H9 (cell line): ENCODE results near the gene CELF5. TPM values are rescaled to one million over a fixed set of nuclear protein-coding genes. Genes with fewer than 3 reads are reported as not detected.
A peak's percentile ranks its signal among the peaks of the same experiment; 100 is the strongest.
"Not testable (repeated sequence)": the region's sequence is repeated elsewhere in the genome, so short reads cannot be mapped to it uniquely, and the experiment has no call there.

Experiments used
- DNase-seq: peaks from one replicate; pipeline ENCODE4 v3.0.0-alpha.2; 2017
- H2AFZ ChIP-seq: one replicate; pipeline ENCODE4 v1.6.1; 2013; ENCODE audit warnings: mild to moderate bottlenecking, low read length, control low read depth, moderate library complexity
- H2AK5ac ChIP-seq: 2 replicates; pipeline ENCODE4 v1.6.1; 2013; ENCODE audit warnings: low read length, control low read depth, mixed read lengths; ENCODE audit not compliant: insufficient read length
- H2BK120ac ChIP-seq: one replicate; pipeline ENCODE4 v1.6.1; 2013; ENCODE audit warnings: low read depth, mild to moderate bottlenecking, low read length, control low read depth, inconsistent platforms; ENCODE audit not compliant: poor library complexity, severe bottlenecking
- H2BK12ac ChIP-seq: 2 replicates; pipeline ENCODE4 v1.6.1; 2013; ENCODE audit warnings: low read length, control low read depth, mixed read lengths, low read depth; ENCODE audit not compliant: insufficient read length
- H2BK15ac ChIP-seq: 2 replicates; pipeline ENCODE4 v1.6.1; 2013; ENCODE audit warnings: low read depth, low read length, control low read depth
- H2BK20ac ChIP-seq: one replicate; pipeline ENCODE4 v1.6.1; 2013; ENCODE audit warnings: low read depth, mild to moderate bottlenecking, low read length, control low read depth, inconsistent platforms; ENCODE audit not compliant: poor library complexity, severe bottlenecking
- H2BK5ac ChIP-seq: 2 replicates; pipeline ENCODE4 v1.6.1; 2013; ENCODE audit warnings: low read length, control low read depth, mixed read lengths; ENCODE audit not compliant: insufficient read length
- H3K14ac ChIP-seq: 2 replicates; pipeline ENCODE4 v1.6.1; 2013; ENCODE audit warnings: low read length, control low read depth; ENCODE audit not compliant: insufficient read depth
- H3K18ac ChIP-seq: 2 replicates; pipeline ENCODE4 v1.6.1; 2013; ENCODE audit warnings: low read depth, mild to moderate bottlenecking, mixed read lengths, low read length, control low read depth; ENCODE audit not compliant: insufficient read length
- H3K23ac ChIP-seq: 2 replicates; pipeline ENCODE4 v1.6.1; 2013; ENCODE audit warnings: low read length, control low read depth, mixed read lengths, low read depth; ENCODE audit not compliant: insufficient read length
- H3K23me2 ChIP-seq: 2 replicates; pipeline ENCODE4 v1.6.1; 2013; ENCODE audit warnings: low read depth, mild to moderate bottlenecking, mixed read lengths, low read length, control low read depth; ENCODE audit not compliant: insufficient read length, poor library complexity, severe bottlenecking
- H3K27ac ChIP-seq: 2 replicates; pipeline ENCODE4 v1.5.1; 2013; ENCODE audit warnings: low read length, control low read depth, mixed read lengths, low read depth; ENCODE audit not compliant: insufficient read length
- H3K27me3 ChIP-seq: 2 replicates; pipeline ENCODE4 v1.6.1; 2013; ENCODE audit warnings: low read length, control low read depth, inconsistent platforms; ENCODE audit not compliant: insufficient read depth
- H3K4ac ChIP-seq: 2 replicates; pipeline ENCODE4 v1.6.1; 2013; ENCODE audit warnings: low read depth, mild to moderate bottlenecking, control low read depth, inconsistent platforms, low read length, moderate library complexity
- H3K4me1 ChIP-seq: 2 replicates; pipeline ENCODE4 v1.6.1; 2013; ENCODE audit warnings: low read length, control low read depth, inconsistent platforms; ENCODE audit not compliant: insufficient read depth
- H3K4me2 ChIP-seq: 2 replicates; pipeline ENCODE4 v1.6.1; 2013; ENCODE audit warnings: low read length, control low read depth, mixed read lengths; ENCODE audit not compliant: insufficient read length, insufficient read depth
- H3K56ac ChIP-seq: 2 replicates; pipeline ENCODE4 v1.6.1; 2013; ENCODE audit warnings: low read depth, mild to moderate bottlenecking, mixed read lengths, low read length, control low read depth; ENCODE audit not compliant: insufficient read length
- H3K79me1 ChIP-seq: 2 replicates; pipeline ENCODE4 v1.6.1; 2013; ENCODE audit warnings: low read depth, mild to moderate bottlenecking, moderate library complexity, low read length, control low read depth, inconsistent platforms; ENCODE audit not compliant: insufficient read depth, poor library complexity, severe bottlenecking
- H3K79me2 ChIP-seq: 2 replicates; pipeline ENCODE4 v1.6.1; 2013; ENCODE audit warnings: low read length, control low read depth, inconsistent platforms; ENCODE audit not compliant: insufficient read depth
- H3K9ac ChIP-seq: 2 replicates; pipeline ENCODE4 v1.6.1; 2013; ENCODE audit warnings: low read length, control low read depth, mixed read lengths; ENCODE audit not compliant: insufficient read length; ENCODE audit errors: extremely low read depth
- H3K9me3 ChIP-seq: one replicate; pipeline ENCODE4 v1.6.1; 2013; ENCODE audit warnings: low read depth, low read length, inconsistent platforms; ENCODE audit not compliant: control insufficient read depth
- H3T11ph ChIP-seq: one replicate; pipeline ENCODE4 v1.6.1; 2013; ENCODE audit warnings: mild to moderate bottlenecking, low read length, control low read depth, inconsistent platforms
- H4K20me1 ChIP-seq: one replicate; pipeline ENCODE4 v1.6.1; 2013; ENCODE audit not compliant: control insufficient read depth, insufficient read length, insufficient read depth
- H4K5ac ChIP-seq: 2 replicates; pipeline ENCODE4 v1.6.1; 2013; ENCODE audit warnings: low read depth, mild to moderate bottlenecking, mixed read lengths, low read length, control low read depth; ENCODE audit not compliant: insufficient read length
- H4K8ac ChIP-seq: replicated peaks from 2 replicates; pipeline ENCODE4 v1.6.1; 2013; ENCODE audit warnings: low read length, control low read depth, mixed read lengths, low read depth; ENCODE audit not compliant: insufficient read length
- H4K91ac ChIP-seq: 2 replicates; pipeline ENCODE4 v1.6.1; 2013; ENCODE audit warnings: low read depth, mild to moderate bottlenecking, moderate library complexity, mixed read lengths, low read length, control low read depth; ENCODE audit not compliant: insufficient read length
- H3K27ac Mint-ChIP-seq, 3 experiments: 2 replicates in 2 of 3; 3 replicates in 1 of 3; pipeline ENCODE4 v1.8.0; 2020 to 2021; ENCODE audit warnings: mixed read lengths in 3 of 3, mild to moderate bottlenecking in 1 of 3, moderate library complexity in 1 of 3
- H3K27me3 Mint-ChIP-seq: 2 replicates; pipeline ENCODE4 v1.8.0; 2021; ENCODE audit warnings: low read depth, mild to moderate bottlenecking, moderate library complexity, mixed read lengths
- H3K36me3 Mint-ChIP-seq, 3 experiments: 2 replicates in 2 of 3; 3 replicates in 1 of 3; pipeline ENCODE4 v1.8.0; 2020 to 2021; ENCODE audit warnings: low read depth in 3 of 3, mixed read lengths in 3 of 3; ENCODE audit not compliant: insufficient read depth in 1 of 3
- H3K4me1 Mint-ChIP-seq, 2 experiments: 2 replicates each; pipeline ENCODE4 v1.8.0; 2020; ENCODE audit warnings: mixed read lengths in 2 of 2
- H3K4me3 Mint-ChIP-seq, 2 experiments: 2 replicates in 1 of 2; 3 replicates in 1 of 2; pipeline ENCODE4 v1.8.0; 2020 to 2021; ENCODE audit warnings: mild to moderate bottlenecking in 2 of 2, mixed read lengths in 2 of 2, moderate library complexity in 1 of 2
- H3K9me3 Mint-ChIP-seq, 2 experiments: 2 replicates in 1 of 2; 3 replicates in 1 of 2; pipeline ENCODE4 v1.8.0; 2020; ENCODE audit warnings: mild to moderate bottlenecking in 2 of 2, mixed read lengths in 2 of 2, moderate library complexity in 1 of 2
- CTCF ChIP-seq: fragments of 200-600 bp; sonication (generic); conservative IDR thresholded peaks from 3 replicates; pipeline ENCODE4 v1.8.0; 2021; ENCODE audit warnings: antibody characterized with exemption, mild to moderate bottlenecking
- WGBS: extraction: QIAGEN DNeasy Blood & Tissue Kit; methylation state at CpG from one replicate; pipeline ENCODE4 v1.1.7; 2013; ENCODE audit warnings: missing lambda C conversion rate, low lambda C conversion rate, mixed read lengths; ENCODE audit not compliant: insufficient read length; ENCODE audit errors: extremely low coverage; 5-methylcytosine and 5-hydroxymethylcytosine counted together
- total RNA-seq: library from RNA; stranded (reverse); gene quantifications from 2 replicates; pipeline ENCODE4 v1.2.1, GENCODE V29; 2021

Gene CELF5
- total RNA-seq, 1 experiment from 2014 or later = 4.8 TPM

GRCh38 chr19:3190921-3191805 lies 33.3 kb upstream of the CELF5 start:
- Histone ChIP-seq H2AFZ (no peak overlapping the region), H4K5ac (no peak overlapping the region), H3K9ac (no peak overlapping the region), H3K4me1 (no peaks in the 10 kb centered on the region), H3K14ac (no peak overlapping the region), H3K9me3 (no peaks in the 10 kb centered on the region), H3K4ac (no peak overlapping the region), H3K79me1 (peaks cover 23% of the 10 kb centered on the region), H4K20me1 (no peaks in the 10 kb centered on the region), H2BK15ac (no peak overlapping the region), H3K23ac (no peak overlapping the region), H4K8ac (no peak overlapping the region), H2BK12ac (no peak overlapping the region), H3T11ph (no peak overlapping the region), H3K18ac (no peak overlapping the region), H2AK5ac (no peak overlapping the region), H4K91ac (no peak overlapping the region), H2BK20ac (no peak overlapping the region), H3K27ac (no peak overlapping the region), H3K23me2 (no peaks in the 10 kb centered on the region), H2BK5ac (no peak overlapping the region), H3K4me2 (no peak overlapping the region), H2BK120ac (no peak overlapping the region), H3K56ac (no peak overlapping the region), H3K27me3 (no peaks in the 10 kb centered on the region), H3K79me2 (peaks cover 23% of the 10 kb centered on the region; the same call in 1 of the 2 replicates)
- H3K27ac Mint-ChIP-seq = peak overlapping the region in 2 of 3 experiments; percentile 29 to 34; a peak in 3 of 7 replicates
- peaks cover 12 to 23% of the 10 kb centered on the region in 2 experiments for H3K4me1 Mint-ChIP-seq
- TF ChIP-seq CTCF = no peak
- H3K4me3 Mint-ChIP-seq = no peak overlapping the region
- H3K36me3 Mint-ChIP-seq = peaks cover 12 to 29% (median 28%) of the 10 kb centered on the region in 3 experiments
- no peaks in the 10 kb centered on the region for H3K27me3 Mint-ChIP-seq
- WGBS = no CpG with 5 or more reads among the region's 46 CpGs
- H3K9me3 Mint-ChIP-seq = no peaks in the 10 kb centered on the region; a peak in 1 of 5 replicates
- DNase-seq = no peak

GRCh38 chr19:3191806-3192104 lies 32.7 kb upstream of the CELF5 start:
- H3K4me3 Mint-ChIP-seq, H3K4me1 ChIP-seq, H4K20me1 ChIP-seq, H3K4ac ChIP-seq, H3K18ac ChIP-seq, H4K91ac ChIP-seq, H3K9me3 ChIP-seq, H2BK15ac ChIP-seq, H3K56ac ChIP-seq, H3K27me3 Mint-ChIP-seq, H3K14ac ChIP-seq, H4K5ac ChIP-seq, H3K27ac Mint-ChIP-seq, H3K27ac ChIP-seq, H3K27me3 ChIP-seq, H3K9me3 Mint-ChIP-seq, H2BK12ac ChIP-seq, H3K9ac ChIP-seq, H2AFZ ChIP-seq, DNase-seq, H3K23ac ChIP-seq, H3K4me2 ChIP-seq, H2BK5ac ChIP-seq, H2AK5ac ChIP-seq, H3T11ph ChIP-seq, H2BK20ac ChIP-seq, H4K8ac ChIP-seq, H2BK120ac ChIP-seq, H3K23me2 ChIP-seq: not testable (repeated sequence)
- no CpG with 5 or more reads among the region's 12 CpGs for WGBS
- Histone ChIP-seq H3K79me1 (peaks cover 26% of the 10 kb centered on the region), H3K79me2 (peaks cover 19% of the 10 kb centered on the region; the same call in 1 of the 2 replicates)
- H3K4me1 Mint-ChIP-seq = peaks cover 10 to 21% of the 10 kb centered on the region in 2 experiments
- peaks cover 12 to 29% (median 28%) of the 10 kb centered on the region in 3 experiments for H3K36me3 Mint-ChIP-seq
